Cardiac ventricle fibroblast (primary cell): ENCODE results near the gene CD300E. TPM values are rescaled to one million over a fixed set of nuclear protein-coding genes. Genes with fewer than 3 reads are reported as not detected.

Experiments used
- total RNA-seq: library from RNA; depleted of rRNA; stranded (reverse); fragments of >200 nt; gene quantifications from 2 replicates; pipeline ENCODE4 v1.2.3, GENCODE V29; 2015

Gene CD300E, protein sequence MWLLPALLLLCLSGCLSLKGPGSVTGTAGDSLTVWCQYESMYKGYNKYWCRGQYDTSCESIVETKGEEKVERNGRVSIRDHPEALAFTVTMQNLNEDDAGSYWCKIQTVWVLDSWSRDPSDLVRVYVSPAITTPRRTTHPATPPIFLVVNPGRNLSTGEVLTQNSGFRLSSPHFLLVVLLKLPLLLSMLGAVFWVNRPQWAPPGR
- not detected in 2 replicates for total RNA-seq

DNA sequence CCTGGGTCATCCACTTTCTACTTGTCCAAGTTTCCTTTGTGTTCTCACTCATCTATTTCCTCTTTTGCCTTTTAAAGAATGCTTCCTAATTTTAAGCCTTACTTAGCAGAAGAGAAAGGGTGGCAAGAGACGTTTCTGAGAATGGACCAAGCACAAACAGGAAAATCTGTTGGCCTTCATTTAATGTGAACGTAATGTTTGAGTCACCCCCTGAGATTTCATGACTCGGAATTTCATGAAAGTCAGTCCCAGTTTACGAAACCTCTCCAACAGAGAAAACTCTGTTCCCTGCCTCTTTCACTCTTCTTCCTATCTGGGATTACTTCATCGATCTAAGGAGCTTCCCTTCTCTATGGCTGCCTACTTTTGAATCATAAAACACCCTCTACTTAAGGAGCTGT is at the start of gene CD300E:
TSS of gene CD300E (minus strand) at position 46 of the 401 bp plus-strand sequence. CDS start 117 bp downstream, outside the sequence.

DNA sequence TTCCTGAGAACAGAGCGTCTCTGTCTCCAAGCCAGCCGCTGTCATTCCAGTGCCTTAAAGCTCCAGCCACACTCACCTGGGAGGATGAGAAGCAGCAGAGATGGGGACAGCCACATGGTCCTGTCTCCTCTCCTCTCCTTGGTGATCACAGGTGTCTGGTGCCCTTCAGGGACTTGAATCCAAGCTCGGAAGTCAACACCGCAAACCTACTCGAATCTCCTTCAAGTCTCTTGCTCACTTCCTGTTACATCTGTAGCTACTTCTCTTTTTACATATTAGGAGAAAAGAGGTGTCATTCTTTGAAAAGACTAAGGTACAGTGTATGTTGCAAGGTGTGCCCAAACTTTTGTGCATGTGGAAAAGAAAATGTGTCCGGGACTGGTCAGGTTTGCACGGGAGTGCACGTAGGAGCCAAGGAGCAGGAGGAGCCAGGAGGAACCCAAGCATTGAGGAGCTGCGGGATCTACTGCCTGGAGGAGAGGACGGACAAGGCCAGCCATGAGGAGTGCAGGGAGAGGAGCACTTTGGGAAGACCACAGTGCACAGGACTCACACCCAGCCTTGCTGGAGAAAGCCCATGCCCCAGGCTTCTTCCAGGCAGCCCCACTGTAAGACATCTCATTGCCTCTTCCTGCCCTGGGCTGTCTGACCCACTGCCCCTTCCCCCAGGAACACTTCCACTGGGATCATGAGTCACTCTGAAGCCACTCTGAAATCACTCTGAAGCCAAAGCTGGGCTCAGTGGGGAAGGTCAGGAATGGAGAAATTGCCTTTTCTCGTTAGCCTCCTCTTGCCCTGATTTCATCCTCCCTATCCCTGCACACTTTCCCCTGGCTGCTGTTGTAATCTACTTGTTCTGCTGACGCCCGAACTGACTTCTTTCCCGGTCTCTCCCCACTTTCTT is 31.2 kb downstream of the CD300E start, which contains the start of gene CD300LD:
TSS of gene CD300LD (minus strand) at position 197 of the 904 bp plus-strand sequence. CDS start at position 116, 81 bp downstream.

DNA sequence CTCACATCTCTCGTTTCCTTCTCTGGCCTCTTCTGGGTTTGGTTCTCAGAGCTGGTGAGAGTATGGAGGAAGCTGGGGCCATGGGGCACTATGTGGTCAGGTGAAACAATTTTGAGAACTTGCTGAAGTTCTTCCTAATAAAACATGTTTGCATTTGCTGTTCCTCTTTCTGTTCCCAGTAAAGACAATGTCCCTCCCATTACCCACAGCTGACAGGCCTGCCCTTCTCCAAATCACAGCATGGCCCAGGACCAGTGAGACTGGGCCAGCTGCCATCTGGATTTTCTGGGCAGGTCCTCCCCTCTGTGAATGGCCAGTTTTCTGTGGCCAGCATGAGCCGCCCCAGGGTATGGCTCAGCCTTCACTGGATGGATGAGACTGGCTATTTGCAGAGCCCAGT is 56.1 kb downstream of the CD300E start, which contains the start of gene CD300H:
TSS of gene CD300H (minus strand) at position 113 of the 400 bp plus-strand sequence.

Other genes with a start within 250 kb of the CD300E start
- gene GPRC5C, start 191.7 kb downstream of the CD300E start, total RNA-seq, result 44.6 and 47.7 TPM in 2 replicates
- gene CD300A, start 157.1 kb downstream of the CD300E start, total RNA-seq, result not detected in 2 replicates
- not detected in 2 replicates for gene CD300LB, start 92.3 kb downstream of the CD300E start, total RNA-seq
- not detected in 2 replicates for gene CD300C, start 77.6 kb downstream of the CD300E start, total RNA-seq
- not detected in 2 replicates for gene CD300H, start 56.2 kb downstream of the CD300E start, total RNA-seq
- not detected in 2 replicates for gene CD300LD, start 31.5 kb downstream of the CD300E start, total RNA-seq
- gene CD300LF, start 89.2 kb upstream of the CD300E start, total RNA-seq, result not detected in 2 replicates
- 0.06 and 0.10 TPM in 2 replicates for gene RAB37, start 113.5 kb upstream of the CD300E start, total RNA-seq
- 10.9 and 13.9 TPM in 2 replicates for gene NHERF1, start 124.9 kb upstream of the CD300E start, total RNA-seq
- gene NAT9, start 152.6 kb upstream of the CD300E start, total RNA-seq, result 20.5 and 23.5 TPM in 2 replicates
- under 0.01 TPM in 1 of 2 replicates, not detected in the other for gene GRIN2C, start 236.1 kb upstream of the CD300E start, total RNA-seq
- 19.4 and 20.9 TPM in 2 replicates for gene FDXR, start 249.3 kb upstream of the CD300E start, total RNA-seq